ENCODE measurements around the gene FYCO1. TPM values are rescaled to one million over a fixed set of nuclear protein-coding genes. Genes with fewer than 3 reads are reported as not detected.
"Not testable (repeated sequence)": the region's sequence is repeated elsewhere in the genome, so short reads cannot be mapped to it uniquely, and the experiment has no call there.

Gene FYCO1
- total and polyA plus RNA-seq, 5 donors, result 62.7 to 114 (median 85.8) TPM

GRCh38 chr3:46008058-46008457 lies 12.4 kb upstream of the FYCO1 start:
- 90% methylated on average over 6 of the region's 6 CpGs for WGBS
- no peaks in the 10 kb centered on the region for H3K27me3 ChIP-seq (ENCODE audit: control insufficient read depth, insufficient read depth)
- H3K9me3 ChIP-seq (ENCODE audit: control insufficient read depth, low read length), result no peaks in the 10 kb centered on the region
- H3K4me1 ChIP-seq (ENCODE audit: control insufficient read depth, insufficient read depth, low read length), result peaks cover 2% of the 10 kb centered on the region
- no peak overlapping the region for H3K4me3 ChIP-seq (ENCODE audit: low read length)
- ATAC-seq (no peak), DNase-seq (no peak)
- H3K27ac ChIP-seq (ENCODE audit: low read length), result no peak overlapping the region
- intact Hi-C loops (cut with DNase I), result no loop called here

GRCh38 chr3:46007280-46007679 lies 11.7 kb upstream of the FYCO1 start:
- H3K4me1 ChIP-seq (ENCODE audit: control insufficient read depth, insufficient read depth, low read length), result peaks cover 2% of the 10 kb centered on the region
- ATAC-seq (no peak), DNase-seq (no peak)
- H3K27ac ChIP-seq (ENCODE audit: low read length), result no peak overlapping the region
- H3K4me3 ChIP-seq (ENCODE audit: low read length), result no peak overlapping the region
- no peaks in the 10 kb centered on the region for H3K27me3 ChIP-seq (ENCODE audit: control insufficient read depth, insufficient read depth)
- no peaks in the 10 kb centered on the region for H3K9me3 ChIP-seq (ENCODE audit: control insufficient read depth, low read length)
- intact Hi-C loops (cut with DNase I), result no loop called here

GRCh38 chr3:46006238-46007032 lies 10.8 kb upstream of the FYCO1 start:
- ATAC-seq, result peak; percentile 78 to 87
- Histone ChIP-seq H3K27ac (ENCODE audit: low read length) (peak overlapping the region; percentile 40), H3K4me3 (ENCODE audit: low read length) (no peak overlapping the region), H3K9me3 (ENCODE audit: control insufficient read depth, low read length) (no peaks in the 10 kb centered on the region), H3K27me3 (ENCODE audit: control insufficient read depth, insufficient read depth) (no peaks in the 10 kb centered on the region), H3K4me1 (ENCODE audit: control insufficient read depth, insufficient read depth, low read length) (peaks cover 2% of the 10 kb centered on the region)
- WGBS, result 47% methylated on average over 5 of the region's 5 CpGs
- intact Hi-C loops (cut with DNase I), result no loop called here
- DNase-seq, result peak in 1 of 3 donors; percentile 54

GRCh38 chr3:46003706-46004105 lies 8.1 kb upstream of the FYCO1 start:
- H3K27me3 ChIP-seq (ENCODE audit: control insufficient read depth, insufficient read depth); intact Hi-C loops (cut with DNase I); H3K4me3 ChIP-seq (ENCODE audit: low read length); ATAC-seq; H3K27ac ChIP-seq (ENCODE audit: low read length); H3K9me3 ChIP-seq (ENCODE audit: control insufficient read depth, low read length); H3K4me1 ChIP-seq (ENCODE audit: control insufficient read depth, insufficient read depth, low read length); DNase-seq: not testable (repeated sequence)

GRCh38 chr3:46001178-46001577 lies 5.6 kb upstream of the FYCO1 start:
- WGBS, result 89% methylated on average over 2 of the region's 2 CpGs
- Histone ChIP-seq H3K4me1 (ENCODE audit: control insufficient read depth, insufficient read depth, low read length) (no peaks in the 10 kb centered on the region), H3K4me3 (ENCODE audit: low read length) (no peak overlapping the region), H3K27me3 (ENCODE audit: control insufficient read depth, insufficient read depth) (no peaks in the 10 kb centered on the region), H3K27ac (ENCODE audit: low read length) (no peak overlapping the region), H3K9me3 (ENCODE audit: control insufficient read depth, low read length) (no peaks in the 10 kb centered on the region)
- no peak for DNase-seq
- ATAC-seq, result no peak
- intact Hi-C loops (cut with DNase I), result no loop called here

- Histone ChIP-seq H3K9me3 (ENCODE audit: control insufficient read depth, low read length) (no peaks in the 10 kb centered on the region), H3K4me1 (ENCODE audit: control insufficient read depth, insufficient read depth, low read length) (peaks cover 5% of the 10 kb centered on the region), H3K27ac (ENCODE audit: low read length) (no peak overlapping the region), H3K27me3 (ENCODE audit: control insufficient read depth, insufficient read depth) (no peaks in the 10 kb centered on the region), H3K4me3 (ENCODE audit: low read length) (no peak overlapping the region)
- intact Hi-C loops (cut with DNase I), result no loop called here
- WGBS, result 83% methylated on average over 2 of the region's 2 CpGs
- ATAC-seq, result no peak
- DNase-seq, result no peak
Observed at GRCh38 chr3:45997942-45998341, 2.3 kb upstream of the FYCO1 start.

GRCh38 chr3:45997499-45997898 lies 1.9 kb upstream of the FYCO1 start:
- H3K27me3 ChIP-seq (ENCODE audit: control insufficient read depth, insufficient read depth); H3K4me1 ChIP-seq (ENCODE audit: control insufficient read depth, insufficient read depth, low read length); H3K27ac ChIP-seq (ENCODE audit: low read length); H3K4me3 ChIP-seq (ENCODE audit: low read length); DNase-seq; intact Hi-C loops (cut with DNase I); H3K9me3 ChIP-seq (ENCODE audit: control insufficient read depth, low read length); ATAC-seq: not testable (repeated sequence)
- 95% methylated on average over 19 of the region's 19 CpGs for WGBS

- peaks cover 19% of the 10 kb centered on the region for H3K4me1 ChIP-seq (ENCODE audit: control insufficient read depth, insufficient read depth, low read length)
- H3K27ac ChIP-seq (ENCODE audit: low read length), result peak overlapping the region; percentile 92
- ATAC-seq (peak; percentile 5 to 26), DNase-seq (peak in 2 of 3 donors; percentile 55 to 61)
- 9% methylated on average over 16 of the region's 16 CpGs for WGBS
- H3K4me3 ChIP-seq (ENCODE audit: low read length), result peak overlapping the region; percentile 88
- H3K27me3 ChIP-seq (ENCODE audit: control insufficient read depth, insufficient read depth), result no peaks in the 10 kb centered on the region
- no peaks in the 10 kb centered on the region for H3K9me3 ChIP-seq (ENCODE audit: control insufficient read depth, low read length)
- intact Hi-C loops (cut with DNase I), result no loop called here
Observed at GRCh38 chr3:45994419-45995235, 997 bp downstream of the FYCO1 start.

GRCh38 chr3:45993421-45994027 lies 2.1 kb downstream of the FYCO1 start:
- no peaks in the 10 kb centered on the region for H3K9me3 ChIP-seq (ENCODE audit: control insufficient read depth, low read length)
- WGBS, result 76% methylated on average over 3 of the region's 3 CpGs
- H3K27ac ChIP-seq (ENCODE audit: low read length), result peak overlapping the region; percentile 94
- DNase-seq (no peak), ATAC-seq (no peak)
- H3K27me3 ChIP-seq (ENCODE audit: control insufficient read depth, insufficient read depth), result no peaks in the 10 kb centered on the region
- H3K4me1 ChIP-seq (ENCODE audit: control insufficient read depth, insufficient read depth, low read length), result peaks cover 24% of the 10 kb centered on the region
- intact Hi-C loops (cut with DNase I), result no loop called here
- H3K4me3 ChIP-seq (ENCODE audit: low read length), result no peak overlapping the region

GRCh38 chr3:45992821-45993221 lies 2.8 kb downstream of the FYCO1 start:
- Histone ChIP-seq H3K4me1 (ENCODE audit: control insufficient read depth, insufficient read depth, low read length) (peaks cover 31% of the 10 kb centered on the region), H3K4me3 (ENCODE audit: low read length) (no peak overlapping the region), H3K27me3 (ENCODE audit: control insufficient read depth, insufficient read depth) (no peaks in the 10 kb centered on the region), H3K9me3 (ENCODE audit: control insufficient read depth, low read length) (no peaks in the 10 kb centered on the region), H3K27ac (ENCODE audit: low read length) (peak overlapping the region; percentile 94)
- DNase-seq (no peak), ATAC-seq (no peak)
- intact Hi-C loops (cut with DNase I), result no loop called here
- WGBS, result 60% methylated on average over 2 of the region's 2 CpGs

- H3K4me1 ChIP-seq (ENCODE audit: control insufficient read depth, insufficient read depth, low read length), result peaks cover 36% of the 10 kb centered on the region
- no peaks in the 10 kb centered on the region for H3K9me3 ChIP-seq (ENCODE audit: control insufficient read depth, low read length)
- intact Hi-C loops (cut with DNase I), result no loop called here
- ATAC-seq (no peak), DNase-seq (peak in 1 of 3 donors; percentile 60)
- peak overlapping the region; percentile 94 for H3K27ac ChIP-seq (ENCODE audit: low read length)
- 52% methylated on average over 2 of the region's 2 CpGs for WGBS
- H3K4me3 ChIP-seq (ENCODE audit: low read length), result no peak overlapping the region
- H3K27me3 ChIP-seq (ENCODE audit: control insufficient read depth, insufficient read depth), result no peaks in the 10 kb centered on the region
Observed at GRCh38 chr3:45992133-45992729, 3.4 kb downstream of the FYCO1 start.
